ENCODE results near the gene SEMA4A.
"Not testable (repeated sequence)": the region's sequence is repeated elsewhere in the genome, so short reads cannot be mapped to it uniquely, and the experiment has no call there.

Gene SEMA4A

GRCh38 chr1:156115514-156116374 lies 37.6 kb upstream of the SEMA4A start:
- Histone ChIP-seq H3F3A (ENCODE audit: low read depth) (no peaks in the 10 kb centered on the region), H3K36me3 (ENCODE audit: insufficient read depth, low read length) (no peaks in the 10 kb centered on the region), H3K4me2 (ENCODE audit: low read depth, low read length, poor library complexity, severe bottlenecking) (no peak overlapping the region), H3K9ac (ENCODE audit: low read depth, low read length, poor library complexity, severe bottlenecking) (no peak overlapping the region), H3K4me1 (ENCODE audit: insufficient read depth, low read length, poor library complexity, severe bottlenecking) (peaks cover 9% of the 10 kb centered on the region), H3K27me3 (ENCODE audit: insufficient read depth, low read length, poor library complexity, severe bottlenecking) (no peaks in the 10 kb centered on the region), H3K4me3 (ENCODE audit: low read length, poor library complexity, severe bottlenecking) (no peak overlapping the region), H3K79me2 (ENCODE audit: insufficient read depth, low read length) (no peaks in the 10 kb centered on the region), H4K20me1 (ENCODE audit: insufficient read depth, low read length, poor library complexity, severe bottlenecking) (no peaks in the 10 kb centered on the region), H3K9me2 (replicated peaks; ENCODE audit: low read depth, low read length) (no peaks in the 10 kb centered on the region), H3K9me3 (ENCODE audit: insufficient read depth, low read depth, low read length) (no peaks in the 10 kb centered on the region), H2AFZ (ENCODE audit: low read length) (no peak overlapping the region)
- no peak for TF ChIP-seq EZH2phosphoT487 (IDR thresholded peaks at IDR 0.05; ENCODE audit: borderline replicate concordance)
- TF ChIP-seq, protein P1, sequence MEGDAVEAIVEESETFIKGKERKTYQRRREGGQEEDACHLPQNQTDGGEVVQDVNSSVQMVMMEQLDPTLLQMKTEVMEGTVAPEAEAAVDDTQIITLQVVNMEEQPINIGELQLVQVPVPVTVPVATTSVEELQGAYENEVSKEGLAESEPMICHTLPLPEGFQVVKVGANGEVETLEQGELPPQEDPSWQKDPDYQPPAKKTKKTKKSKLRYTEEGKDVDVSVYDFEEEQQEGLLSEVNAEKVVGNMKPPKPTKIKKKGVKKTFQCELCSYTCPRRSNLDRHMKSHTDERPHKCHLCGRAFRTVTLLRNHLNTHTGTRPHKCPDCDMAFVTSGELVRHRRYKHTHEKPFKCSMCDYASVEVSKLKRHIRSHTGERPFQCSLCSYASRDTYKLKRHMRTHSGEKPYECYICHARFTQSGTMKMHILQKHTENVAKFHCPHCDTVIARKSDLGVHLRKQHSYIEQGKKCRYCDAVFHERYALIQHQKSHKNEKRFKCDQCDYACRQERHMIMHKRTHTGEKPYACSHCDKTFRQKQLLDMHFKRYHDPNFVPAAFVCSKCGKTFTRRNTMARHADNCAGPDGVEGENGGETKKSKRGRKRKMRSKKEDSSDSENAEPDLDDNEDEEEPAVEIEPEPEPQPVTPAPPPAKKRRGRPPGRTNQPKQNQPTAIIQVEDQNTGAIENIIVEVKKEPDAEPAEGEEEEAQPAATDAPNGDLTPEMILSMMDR (conservative IDR thresholded peaks at IDR 0.05; ENCODE audit: low read length): no peak

GRCh38 chr1:156116731-156117130 lies 36.7 kb upstream of the SEMA4A start:
- not testable (repeated sequence) for H3K4me3 ChIP-seq (ENCODE audit: low read length, poor library complexity, severe bottlenecking); H2AFZ ChIP-seq (ENCODE audit: low read length); H3K9ac ChIP-seq (ENCODE audit: low read depth, low read length, poor library complexity, severe bottlenecking); H3K9me3 ChIP-seq (ENCODE audit: insufficient read depth, low read depth, low read length); H3K79me2 ChIP-seq (ENCODE audit: insufficient read depth, low read length); H3K27me3 ChIP-seq (ENCODE audit: insufficient read depth, low read length, poor library complexity, severe bottlenecking); H3K4me1 ChIP-seq (ENCODE audit: insufficient read depth, low read length, poor library complexity, severe bottlenecking); H3K9me2 ChIP-seq (replicated peaks; ENCODE audit: low read depth, low read length); H3K4me2 ChIP-seq (ENCODE audit: low read depth, low read length, poor library complexity, severe bottlenecking); H3F3A ChIP-seq (ENCODE audit: low read depth); H4K20me1 ChIP-seq (ENCODE audit: insufficient read depth, low read length, poor library complexity, severe bottlenecking); H3K36me3 ChIP-seq (ENCODE audit: insufficient read depth, low read length)

DNA sequence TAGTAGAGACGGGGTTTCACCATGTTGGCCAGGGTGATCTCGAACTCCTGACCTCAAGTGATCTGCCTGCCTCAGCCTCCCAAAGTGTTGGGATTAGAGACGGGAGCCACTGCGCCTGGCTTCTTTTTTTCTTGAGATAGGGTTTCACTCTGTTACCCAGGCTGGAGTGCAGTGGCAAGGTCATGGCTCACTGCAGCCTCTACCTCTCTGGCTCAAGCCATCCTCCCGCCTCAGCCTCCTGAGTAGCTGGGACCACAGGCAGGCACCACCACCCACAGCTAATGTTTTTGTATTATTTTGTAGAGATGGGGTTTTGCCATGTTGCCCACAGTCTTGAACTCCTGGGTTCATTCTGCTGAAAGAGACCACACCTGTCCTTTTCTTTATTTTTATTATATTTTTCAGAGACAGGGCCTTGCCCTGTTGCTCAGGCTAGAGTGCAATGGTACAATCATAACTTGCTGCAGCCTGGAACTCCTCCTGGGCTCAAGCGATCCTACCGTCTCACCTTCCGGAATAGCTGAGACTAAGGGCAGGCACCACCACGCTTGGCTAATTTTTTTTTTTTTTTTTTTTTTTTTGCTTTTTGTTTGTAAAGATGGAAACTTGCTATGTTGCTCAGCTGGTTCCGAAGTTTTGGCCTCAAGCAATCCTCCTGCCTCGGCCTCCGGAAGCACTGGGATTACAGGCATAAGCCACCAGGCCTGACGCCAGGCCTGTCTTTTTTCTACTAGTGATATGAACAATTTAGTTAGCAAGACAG lies 35.8 kb upstream of the SEMA4A start:
- Histone ChIP-seq H3K4me3 (ENCODE audit: low read length, poor library complexity, severe bottlenecking) (no peak overlapping the region), H3K27me3 (ENCODE audit: insufficient read depth, low read length, poor library complexity, severe bottlenecking) (no peaks in the 10 kb centered on the region), H3K4me2 (ENCODE audit: low read depth, low read length, poor library complexity, severe bottlenecking) (no peak overlapping the region), H3K4me1 (ENCODE audit: insufficient read depth, low read length, poor library complexity, severe bottlenecking) (peaks cover 9% of the 10 kb centered on the region), H3K9ac (ENCODE audit: low read depth, low read length, poor library complexity, severe bottlenecking) (no peak overlapping the region), H3K36me3 (ENCODE audit: insufficient read depth, low read length) (no peaks in the 10 kb centered on the region), H3K79me2 (ENCODE audit: insufficient read depth, low read length) (no peaks in the 10 kb centered on the region), H2AFZ (ENCODE audit: low read length) (no peak overlapping the region), H3F3A (ENCODE audit: low read depth) (no peaks in the 10 kb centered on the region), H3K9me2 (replicated peaks; ENCODE audit: low read depth, low read length) (no peaks in the 10 kb centered on the region), H4K20me1 (ENCODE audit: insufficient read depth, low read length, poor library complexity, severe bottlenecking) (no peaks in the 10 kb centered on the region), H3K9me3 (ENCODE audit: insufficient read depth, low read depth, low read length) (no peaks in the 10 kb centered on the region)
- TF ChIP-seq, protein P1 (conservative IDR thresholded peaks at IDR 0.05; ENCODE audit: low read length): no peak
- no peak for TF ChIP-seq EZH2phosphoT487 (IDR thresholded peaks at IDR 0.05; ENCODE audit: borderline replicate concordance)

All from Loucy (cell line).